ENCODE measurements around the gene PHGDH. TPM values are rescaled to one million over a fixed set of nuclear protein-coding genes. Genes with fewer than 3 reads are reported as not detected.

The PHGDH gene
- polyA plus RNA-seq, 3 donors from 2014 or later: 2.6 to 3.8 TPM; not detected in 1

DNA sequence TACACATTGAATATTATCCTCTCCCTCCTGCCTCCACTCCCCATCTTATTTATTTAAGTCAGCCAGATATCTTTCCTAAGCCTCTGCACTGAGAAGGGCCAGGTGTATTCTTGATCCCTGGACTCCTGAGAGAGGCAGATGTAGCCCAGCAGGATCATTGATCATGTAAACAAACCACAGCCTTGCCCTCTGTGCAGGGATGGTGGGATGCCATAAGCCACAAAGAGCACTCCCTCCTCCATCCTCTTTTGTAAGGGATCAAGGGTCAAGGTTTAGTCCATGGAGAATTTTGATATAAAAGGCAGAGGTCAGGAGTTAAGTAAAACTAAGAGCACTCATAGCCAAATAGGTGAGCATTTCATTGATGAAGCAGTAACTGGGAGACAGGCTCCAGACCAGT, 17.3 kb downstream of the PHGDH start:
- Mint-ChIP-seq H3K27ac (no peak overlapping the region), H3K27me3 (ENCODE audit: low read depth in 3 of 3) (peaks cover 0 to 2% (median 2%) of the 10 kb centered on the region in 3 donors), H3K4me3 (no peak overlapping the region), H3K36me3 (no peaks in the 10 kb centered on the region), H3K9me3 (no peaks in the 10 kb centered on the region), H3K4me1 (no peaks in the 10 kb centered on the region)
- DNase-seq: no peak

- Mint-ChIP-seq H3K9me3 (no peaks in the 10 kb centered on the region), H3K4me1 (no peaks in the 10 kb centered on the region), H3K27ac (no peak overlapping the region), H3K36me3 (no peaks in the 10 kb centered on the region), H3K27me3 (ENCODE audit: low read depth in 3 of 3) (peaks cover 0 to 2% (median 0%) of the 10 kb centered on the region in 3 donors), H3K4me3 (no peak overlapping the region)
- no peak for DNase-seq
Observed at GRCh38 chr1:119731060-119731459, 19.3 kb downstream of the PHGDH start.

DNA sequence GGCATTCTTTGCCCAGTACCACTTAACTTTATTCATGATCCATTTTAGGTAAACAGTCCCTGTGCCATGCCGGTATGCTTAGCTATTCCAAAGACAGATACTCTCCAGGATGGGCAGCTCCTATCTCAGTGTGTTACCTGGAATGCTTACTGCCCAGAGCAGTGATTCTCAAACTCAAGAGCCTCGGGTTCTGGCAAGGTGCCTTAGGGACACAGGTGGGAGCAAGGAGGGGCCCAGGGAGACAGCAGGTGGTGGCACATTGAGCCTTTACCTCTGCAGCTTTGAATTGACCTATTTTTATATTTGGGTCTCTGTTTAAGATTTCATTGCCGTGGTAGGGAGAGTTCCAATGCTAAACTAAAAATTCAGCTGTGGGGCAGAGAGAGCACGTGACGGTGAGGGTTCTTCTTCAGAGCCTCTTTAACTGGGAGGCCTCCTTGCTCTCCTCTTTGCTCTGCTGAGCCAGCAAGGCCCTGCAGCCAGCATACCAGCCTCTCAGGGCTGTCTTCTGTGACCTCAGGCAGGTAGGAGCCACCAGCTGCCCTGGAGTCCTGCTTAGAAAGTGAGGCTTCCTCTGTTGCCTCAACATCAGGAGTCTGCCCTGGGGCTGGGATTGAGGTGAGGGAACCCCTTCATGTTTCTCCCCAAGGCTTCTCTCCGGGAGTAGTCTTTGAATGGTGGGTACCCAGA, 20.2 kb downstream of the PHGDH start:
- Mint-ChIP-seq H3K4me3 (no peak overlapping the region), H3K27ac (no peak overlapping the region), H3K27me3 (ENCODE audit: low read depth in 3 of 3) (peaks cover 0 to 2% (median 0%) of the 10 kb centered on the region in 3 donors), H3K4me1 (no peaks in the 10 kb centered on the region), H3K36me3 (no peaks in the 10 kb centered on the region), H3K9me3 (no peaks in the 10 kb centered on the region)
- no peak for DNase-seq

- Mint-ChIP-seq H3K27me3 (ENCODE audit: low read depth in 3 of 3) (peaks cover 0 to 2% (median 0%) of the 10 kb centered on the region in 3 donors), H3K36me3 (no peaks in the 10 kb centered on the region), H3K9me3 (no peaks in the 10 kb centered on the region), H3K4me1 (no peaks in the 10 kb centered on the region), H3K27ac (no peak overlapping the region), H3K4me3 (no peak overlapping the region)
- DNase-seq: no peak
Observed at GRCh38 chr1:119732465-119733168, 20.9 kb downstream of the PHGDH start.

- Mint-ChIP-seq H3K4me3 (no peak overlapping the region), H3K27ac (no peak overlapping the region), H3K4me1 (no peaks in the 10 kb centered on the region), H3K36me3 (no peaks in the 10 kb centered on the region), H3K9me3 (no peaks in the 10 kb centered on the region), H3K27me3 (ENCODE audit: low read depth in 3 of 3) (peaks cover 0 to 2% (median 0%) of the 10 kb centered on the region in 3 donors)
- no peak for DNase-seq
Observed at GRCh38 chr1:119733754-119734153, 22.0 kb downstream of the PHGDH start.

DNA sequence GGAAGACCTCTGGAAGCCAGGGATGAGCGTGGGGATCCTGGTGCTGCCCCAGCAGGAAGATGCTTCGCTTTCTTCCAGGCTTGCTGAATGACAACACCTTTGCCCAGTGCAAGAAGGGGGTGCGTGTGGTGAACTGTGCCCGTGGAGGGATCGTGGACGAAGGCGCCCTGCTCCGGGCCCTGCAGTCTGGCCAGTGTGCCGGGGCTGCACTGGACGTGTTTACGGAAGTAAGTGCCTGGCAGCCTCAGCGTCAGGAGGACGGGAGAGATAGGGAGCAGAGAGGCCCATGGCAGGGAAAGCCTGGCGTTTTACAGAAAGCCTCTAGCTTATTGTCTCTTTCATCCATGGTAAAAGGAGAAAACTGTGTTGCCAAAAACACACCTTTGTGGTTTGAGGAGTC, 23.5 kb downstream of the PHGDH start:
- DNase-seq: no peak
- H3K27me3 Mint-ChIP-seq (ENCODE audit: low read depth in 3 of 3): no peaks in the 10 kb centered on the region
- no peaks in the 10 kb centered on the region for H3K36me3 Mint-ChIP-seq
- H3K27ac Mint-ChIP-seq: no peak overlapping the region
- no peaks in the 10 kb centered on the region for H3K9me3 Mint-ChIP-seq
- no peaks in the 10 kb centered on the region for H3K4me1 Mint-ChIP-seq
- no peak overlapping the region for H3K4me3 Mint-ChIP-seq

DNA sequence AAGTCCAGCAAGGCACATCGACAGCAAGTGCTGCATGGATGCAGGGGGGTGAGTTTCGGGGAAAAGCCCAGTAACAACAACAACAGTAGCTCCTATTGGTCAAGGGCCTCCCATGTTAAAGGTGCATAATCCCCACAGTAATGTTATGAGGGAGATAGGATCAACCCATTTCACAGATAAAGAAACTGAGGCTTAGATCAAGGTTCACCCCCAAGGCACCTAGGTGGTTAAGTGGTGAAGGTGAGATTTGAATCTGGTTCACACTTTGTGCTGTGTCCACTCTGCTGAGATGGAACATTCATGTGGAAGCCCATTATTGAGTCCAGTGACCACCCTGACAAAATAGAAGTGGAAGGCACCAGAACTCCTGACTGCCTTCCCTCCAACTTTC, 24.9 kb downstream of the PHGDH start:
- Mint-ChIP-seq H3K27me3 (ENCODE audit: low read depth in 3 of 3) (no peaks in the 10 kb centered on the region), H3K27ac (no peak overlapping the region), H3K4me3 (no peak overlapping the region), H3K9me3 (no peaks in the 10 kb centered on the region), H3K4me1 (no peaks in the 10 kb centered on the region), H3K36me3 (no peaks in the 10 kb centered on the region)
- no peak for DNase-seq

GRCh38 chr1:119737040-119737682, 25.4 kb downstream of the PHGDH start:
- H3K4me1 Mint-ChIP-seq: no peaks in the 10 kb centered on the region
- H3K27me3 Mint-ChIP-seq (ENCODE audit: low read depth in 3 of 3): no peaks in the 10 kb centered on the region
- H3K27ac Mint-ChIP-seq: peak overlapping the region in 1 of 6 donors; percentile 19
- H3K36me3 Mint-ChIP-seq: no peaks in the 10 kb centered on the region
- DNase-seq: no peak
- no peak overlapping the region for H3K4me3 Mint-ChIP-seq
- H3K9me3 Mint-ChIP-seq: no peaks in the 10 kb centered on the region

DNA sequence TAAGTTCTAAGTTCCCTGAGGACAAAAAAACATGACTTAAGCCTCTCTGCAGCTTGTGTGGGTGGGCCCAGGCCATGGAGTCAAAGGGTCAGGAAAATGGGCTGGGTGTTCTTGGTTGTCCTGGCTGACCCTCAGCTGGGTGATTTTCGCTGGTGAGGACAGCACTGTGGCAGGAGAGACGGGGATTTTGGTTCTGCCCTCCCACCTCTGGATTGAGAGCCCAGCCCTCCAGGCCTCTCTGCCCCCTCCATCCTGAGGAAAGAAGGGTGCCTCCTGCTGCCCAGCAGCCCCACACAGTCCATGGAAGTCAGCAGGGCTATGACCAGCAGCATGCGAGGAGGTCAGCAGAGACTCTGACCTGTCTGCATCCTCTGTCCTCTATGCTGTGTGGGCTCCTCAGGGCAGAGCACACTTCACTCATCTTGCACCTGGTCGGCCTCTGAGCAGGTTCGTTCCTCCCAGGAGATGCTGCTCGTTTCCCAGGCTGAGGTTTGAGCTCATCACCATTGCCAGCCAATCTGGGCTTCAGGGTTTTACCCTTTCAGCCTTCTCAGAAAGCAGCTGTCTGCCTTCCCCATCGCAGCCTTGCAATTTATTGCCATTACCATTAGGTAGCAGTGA, 26.5 kb downstream of the PHGDH start:
- Mint-ChIP-seq H3K4me3 (no peak overlapping the region), H3K36me3 (no peaks in the 10 kb centered on the region), H3K27ac (no peak overlapping the region), H3K4me1 (no peaks in the 10 kb centered on the region), H3K9me3 (no peaks in the 10 kb centered on the region), H3K27me3 (ENCODE audit: low read depth in 3 of 3) (peaks cover 0 to 2% (median 0%) of the 10 kb centered on the region in 3 donors)
- DNase-seq: no peak

DNA sequence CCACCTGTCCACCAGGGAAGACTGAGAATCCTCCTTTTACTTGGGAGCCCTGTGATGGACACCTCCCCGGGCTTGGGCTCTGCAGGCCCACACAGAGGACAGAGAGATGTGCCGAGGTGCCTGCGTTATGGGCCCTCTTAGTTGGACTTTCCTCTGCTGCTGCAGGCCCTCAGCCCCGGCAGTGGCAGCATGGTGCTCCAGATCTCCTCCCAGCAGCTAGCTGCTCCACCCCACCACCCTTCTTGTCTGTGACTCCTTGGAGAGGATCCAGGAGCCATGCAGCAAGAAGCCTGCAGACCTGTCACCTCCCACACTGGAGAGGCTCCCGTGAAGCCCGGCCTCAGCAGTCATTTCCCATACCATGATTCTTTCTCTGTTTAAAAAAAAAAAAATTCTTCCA, 27.4 kb downstream of the PHGDH start:
- H3K27ac Mint-ChIP-seq: no peak overlapping the region
- no peaks in the 10 kb centered on the region for H3K9me3 Mint-ChIP-seq
- no peaks in the 10 kb centered on the region for H3K4me1 Mint-ChIP-seq
- no peak overlapping the region for H3K4me3 Mint-ChIP-seq
- H3K27me3 Mint-ChIP-seq (ENCODE audit: low read depth in 3 of 3): peaks cover 0 to 2% (median 0%) of the 10 kb centered on the region in 3 donors
- no peaks in the 10 kb centered on the region for H3K36me3 Mint-ChIP-seq
- no peak for DNase-seq

DNA sequence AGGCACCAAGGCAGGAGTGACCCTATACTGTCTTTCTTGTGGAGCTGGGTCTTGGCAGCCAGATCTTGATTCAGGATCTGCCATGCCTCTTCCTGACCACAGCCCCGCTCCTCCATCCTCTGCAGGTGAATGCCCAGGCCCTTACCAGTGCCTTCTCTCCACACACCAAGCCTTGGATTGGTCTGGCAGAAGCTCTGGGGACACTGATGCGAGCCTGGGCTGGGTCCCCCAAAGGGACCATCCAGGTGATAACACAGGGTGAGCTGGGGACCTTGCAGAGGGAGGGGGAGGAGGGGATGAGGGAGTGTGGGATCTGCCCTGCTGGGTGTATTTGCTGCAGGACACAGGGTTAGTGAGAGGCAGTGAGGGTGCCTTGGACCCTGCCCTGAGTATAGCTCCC, 28.5 kb downstream of the PHGDH start:
- H3K27ac Mint-ChIP-seq: no peak overlapping the region
- no peaks in the 10 kb centered on the region for H3K4me1 Mint-ChIP-seq
- peaks cover 0 to 2% (median 0%) of the 10 kb centered on the region in 3 donors for H3K27me3 Mint-ChIP-seq (ENCODE audit: low read depth in 3 of 3)
- H3K9me3 Mint-ChIP-seq: no peaks in the 10 kb centered on the region
- H3K4me3 Mint-ChIP-seq: no peak overlapping the region
- no peaks in the 10 kb centered on the region for H3K36me3 Mint-ChIP-seq
- no peak for DNase-seq

- no peaks in the 10 kb centered on the region for H3K4me1 Mint-ChIP-seq
- no peak overlapping the region for H3K27ac Mint-ChIP-seq
- H3K4me3 Mint-ChIP-seq: no peak overlapping the region
- H3K27me3 Mint-ChIP-seq (ENCODE audit: low read depth in 3 of 3): peaks cover 0 to 2% (median 0%) of the 10 kb centered on the region in 3 donors
- no peak for DNase-seq
- H3K36me3 Mint-ChIP-seq: no peaks in the 10 kb centered on the region
- H3K9me3 Mint-ChIP-seq: no peaks in the 10 kb centered on the region
Observed at GRCh38 chr1:119740896-119741780, 29.4 kb downstream of the PHGDH start.

- H3K27me3 Mint-ChIP-seq (ENCODE audit: low read depth in 3 of 3): peaks cover 0 to 2% (median 0%) of the 10 kb centered on the region in 3 donors
- H3K36me3 Mint-ChIP-seq: no peaks in the 10 kb centered on the region
- no peaks in the 10 kb centered on the region for H3K4me1 Mint-ChIP-seq
- DNase-seq: no peak
- no peaks in the 10 kb centered on the region for H3K9me3 Mint-ChIP-seq
- no peak overlapping the region for H3K27ac Mint-ChIP-seq
- no peak overlapping the region for H3K4me3 Mint-ChIP-seq
Observed at GRCh38 chr1:119742202-119742601, 30.5 kb downstream of the PHGDH start.

All from immature natural killer cell (primary cell).